ENCODE data around the gene OGFOD3. TPM values are rescaled to one million over a fixed set of nuclear protein-coding genes. Genes with fewer than 3 reads are reported as not detected.

Gene OGFOD3
- total and polyA plus RNA-seq, 2 experiments from 2014 or later: 9.6 to 24.6 TPM

- Histone ChIP-seq H3K27ac (ENCODE audit: low read depth) (no peak overlapping the region), H3K79me2 (replicated peaks; ENCODE audit: insufficient read depth) (no peaks in the 10 kb centered on the region), H3K4me3 (no peak overlapping the region), H3K9me2 (ENCODE audit: insufficient read depth) (no peaks in the 10 kb centered on the region), H4K20me1 (replicated peaks; ENCODE audit: insufficient read depth) (no peaks in the 10 kb centered on the region), H3F3A (replicated peaks; ENCODE audit: low read depth) (0 out of 2 replicates have a peak, but pooled peaks cover 2% of the 10 kb centered on the region), H3K4me1 (ENCODE audit: insufficient read depth) (no peaks in the 10 kb centered on the region), H2AFZ (no peak overlapping the region), H3K36me3 (ENCODE audit: insufficient read depth) (no peaks in the 10 kb centered on the region), H3K27me3 (ENCODE audit: insufficient read depth) (no peaks in the 10 kb centered on the region), H3K4me2 (no peak overlapping the region)
- ATAC-seq (no peak), DNase-seq (ENCODE audit: low spot score) (no peak)
- Mint-ChIP-seq H3K27ac (no peak overlapping the region), H3K4me1 (no peaks in the 10 kb centered on the region), H3K27me3 (ENCODE audit: insufficient read depth, low read depth, poor library complexity) (peaks cover 3% of the 10 kb centered on the region), H3K36me3 (ENCODE audit: low read depth) (peaks cover 7% of the 10 kb centered on the region), H3K4me3 (no peak overlapping the region; the same call in 2 of the 3 replicates), H3K9me3 (no peaks in the 10 kb centered on the region)
- TF ChIP-seq ETS1 (IDR thresholded peaks at IDR 0.05): no peak
- no peak for TF ChIP-seq JUNB (IDR thresholded peaks at IDR 0.05; ENCODE audit: unreplicated experiment)
- TF ChIP-seq ZNF462 (CRISPR knock-in tag; IDR thresholded peaks at IDR 0.05): no peak
- no peak for TF ChIP-seq ZNF114 (CRISPR knock-in tag; IDR thresholded peaks at IDR 0.05)
- TF ChIP-seq ZNF331 (CRISPR knock-in tag; IDR thresholded peaks at IDR 0.05; ENCODE audit: low read depth): no peak
- TF ChIP-seq EZH2 (IDR thresholded peaks at IDR 0.05; ENCODE audit: low read depth, unreplicated experiment): no peak
- no peak for TF ChIP-seq POLR2AphosphoS5 (IDR thresholded peaks at IDR 0.05; ENCODE audit: low read depth)
- no peak for TF ChIP-seq STAT1 (IDR thresholded peaks at IDR 0.05; ENCODE audit: unreplicated experiment)
- TF ChIP-seq NANOG (IDR thresholded peaks at IDR 0.05; ENCODE audit: borderline replicate concordance): no peak
- TF ChIP-seq CREB1 (CRISPR knock-in tag; IDR thresholded peaks at IDR 0.05; ENCODE audit: low read depth): no peak
- TF ChIP-seq, protein P1, sequence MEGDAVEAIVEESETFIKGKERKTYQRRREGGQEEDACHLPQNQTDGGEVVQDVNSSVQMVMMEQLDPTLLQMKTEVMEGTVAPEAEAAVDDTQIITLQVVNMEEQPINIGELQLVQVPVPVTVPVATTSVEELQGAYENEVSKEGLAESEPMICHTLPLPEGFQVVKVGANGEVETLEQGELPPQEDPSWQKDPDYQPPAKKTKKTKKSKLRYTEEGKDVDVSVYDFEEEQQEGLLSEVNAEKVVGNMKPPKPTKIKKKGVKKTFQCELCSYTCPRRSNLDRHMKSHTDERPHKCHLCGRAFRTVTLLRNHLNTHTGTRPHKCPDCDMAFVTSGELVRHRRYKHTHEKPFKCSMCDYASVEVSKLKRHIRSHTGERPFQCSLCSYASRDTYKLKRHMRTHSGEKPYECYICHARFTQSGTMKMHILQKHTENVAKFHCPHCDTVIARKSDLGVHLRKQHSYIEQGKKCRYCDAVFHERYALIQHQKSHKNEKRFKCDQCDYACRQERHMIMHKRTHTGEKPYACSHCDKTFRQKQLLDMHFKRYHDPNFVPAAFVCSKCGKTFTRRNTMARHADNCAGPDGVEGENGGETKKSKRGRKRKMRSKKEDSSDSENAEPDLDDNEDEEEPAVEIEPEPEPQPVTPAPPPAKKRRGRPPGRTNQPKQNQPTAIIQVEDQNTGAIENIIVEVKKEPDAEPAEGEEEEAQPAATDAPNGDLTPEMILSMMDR (conservative IDR thresholded peaks at IDR 0.05; ENCODE audit: low read depth in 2 of 2): no peak
- no peak for TF ChIP-seq REST (IDR thresholded peaks at IDR 0.05; ENCODE audit: unreplicated experiment)
- no peak for TF ChIP-seq EZH2phosphoT487 (IDR thresholded peaks at IDR 0.05; ENCODE audit: unreplicated experiment)
Observed at GRCh38 chr17:82400830-82401229, 17.6 kb downstream of the OGFOD3 start.
